ENCODE measurements around the gene MFSD2A. TPM values are rescaled to one million over a fixed set of nuclear protein-coding genes. Genes with fewer than 3 reads are reported as not detected.
A peak's percentile ranks its signal among the peaks of the same experiment; 100 is the strongest.

Gene MFSD2A
- total RNA-seq, 4 donors from 2014 or later = 6.6 to 239 (median 132) TPM

DNA sequence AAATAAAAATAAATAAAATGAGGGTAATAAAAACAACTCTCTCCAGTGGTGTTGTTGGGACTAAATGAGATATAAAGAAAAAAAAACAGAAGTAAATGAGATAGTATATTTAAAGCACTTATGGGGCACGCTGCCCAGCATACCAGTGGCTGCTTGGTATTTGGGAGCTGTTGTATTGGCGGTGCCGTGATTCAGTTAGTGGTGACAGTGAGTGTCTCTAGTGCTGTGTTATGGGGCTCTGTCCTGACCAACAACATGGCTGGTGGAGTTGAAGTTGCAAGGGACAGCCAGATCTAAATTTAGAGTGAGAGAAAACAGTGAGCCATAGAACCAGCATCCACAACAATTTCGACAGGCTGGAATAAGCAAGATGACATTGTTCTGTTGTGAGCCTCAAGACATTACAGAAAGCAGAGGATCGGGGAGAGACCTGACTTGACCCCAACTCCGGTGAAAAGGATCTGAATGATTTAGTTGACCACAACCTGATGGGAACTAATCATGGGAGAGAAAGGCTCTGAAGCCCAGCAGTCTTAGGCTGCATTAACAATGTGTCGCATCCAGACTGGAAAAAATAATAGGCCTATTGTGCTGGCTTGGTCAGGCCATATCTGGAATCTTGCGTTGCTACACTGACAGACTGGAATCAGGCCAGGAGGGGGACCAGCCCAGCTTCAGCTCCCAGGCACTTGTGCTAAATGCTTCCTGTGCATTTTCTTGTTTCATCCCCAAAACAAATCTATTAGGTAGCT, 2.4 kb upstream of the MFSD2A start:
- Histone ChIP-seq H3K27ac (no peak overlapping the region), H3K36me3 (no peaks in the 10 kb centered on the region), H3K9me3 (no peaks in the 10 kb centered on the region), H3K27me3 (no peaks in the 10 kb centered on the region), H3K4me1 (peaks cover 0 to 20% (median 7%) of the 10 kb centered on the region in 4 donors), H3K4me3 (no peak overlapping the region)
- DNase-seq = no peak
- TF ChIP-seq, protein P1, sequence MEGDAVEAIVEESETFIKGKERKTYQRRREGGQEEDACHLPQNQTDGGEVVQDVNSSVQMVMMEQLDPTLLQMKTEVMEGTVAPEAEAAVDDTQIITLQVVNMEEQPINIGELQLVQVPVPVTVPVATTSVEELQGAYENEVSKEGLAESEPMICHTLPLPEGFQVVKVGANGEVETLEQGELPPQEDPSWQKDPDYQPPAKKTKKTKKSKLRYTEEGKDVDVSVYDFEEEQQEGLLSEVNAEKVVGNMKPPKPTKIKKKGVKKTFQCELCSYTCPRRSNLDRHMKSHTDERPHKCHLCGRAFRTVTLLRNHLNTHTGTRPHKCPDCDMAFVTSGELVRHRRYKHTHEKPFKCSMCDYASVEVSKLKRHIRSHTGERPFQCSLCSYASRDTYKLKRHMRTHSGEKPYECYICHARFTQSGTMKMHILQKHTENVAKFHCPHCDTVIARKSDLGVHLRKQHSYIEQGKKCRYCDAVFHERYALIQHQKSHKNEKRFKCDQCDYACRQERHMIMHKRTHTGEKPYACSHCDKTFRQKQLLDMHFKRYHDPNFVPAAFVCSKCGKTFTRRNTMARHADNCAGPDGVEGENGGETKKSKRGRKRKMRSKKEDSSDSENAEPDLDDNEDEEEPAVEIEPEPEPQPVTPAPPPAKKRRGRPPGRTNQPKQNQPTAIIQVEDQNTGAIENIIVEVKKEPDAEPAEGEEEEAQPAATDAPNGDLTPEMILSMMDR (IDR thresholded peaks at IDR 0.05) = no peak
- TF ChIP-seq POLR2A (IDR thresholded peaks at IDR 0.05) = no peak

DNA sequence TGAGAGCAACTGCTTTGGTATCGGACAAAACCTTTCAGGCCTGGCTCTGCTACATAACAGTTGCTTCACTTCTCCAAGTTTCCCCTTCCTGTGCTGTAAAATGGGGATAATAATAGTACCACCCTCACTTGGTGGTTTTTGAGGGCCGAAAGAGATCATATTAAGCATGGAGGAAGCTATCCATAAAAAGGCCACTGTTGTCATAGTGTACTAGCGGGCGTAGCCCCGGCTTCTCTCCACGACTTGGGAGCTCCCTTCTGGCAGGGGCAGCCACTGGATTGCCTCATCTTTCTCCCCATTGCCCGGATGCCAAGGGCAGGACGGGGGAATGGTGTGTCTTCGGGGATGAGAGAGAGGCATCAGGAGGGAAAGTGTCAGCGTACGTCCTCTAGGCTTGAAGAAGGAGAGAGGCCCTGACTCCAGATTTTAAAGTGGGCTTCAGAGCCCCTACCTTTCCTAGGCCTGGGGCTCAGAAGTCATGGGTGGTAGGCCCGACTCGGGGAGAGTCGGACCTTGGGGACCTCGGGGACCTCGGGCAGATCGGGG, 548 bp upstream of the MFSD2A start:
- Histone ChIP-seq H3K27ac (peak overlapping the region in 3 of 4 donors; percentile 24 to 89 (median 70)), H3K27me3 (no peaks in the 10 kb centered on the region), H3K36me3 (no peaks in the 10 kb centered on the region), H3K4me3 (peak overlapping the region; percentile 54 to 70 (median 67)), H3K9me3 (no peaks in the 10 kb centered on the region), H3K4me1 (peaks cover 0 to 21% (median 7%) of the 10 kb centered on the region in 4 donors)
- no peak for DNase-seq
- no peak for TF ChIP-seq POLR2A (IDR thresholded peaks at IDR 0.05)
- TF ChIP-seq, protein P1 (IDR thresholded peaks at IDR 0.05) = no peak

DNA sequence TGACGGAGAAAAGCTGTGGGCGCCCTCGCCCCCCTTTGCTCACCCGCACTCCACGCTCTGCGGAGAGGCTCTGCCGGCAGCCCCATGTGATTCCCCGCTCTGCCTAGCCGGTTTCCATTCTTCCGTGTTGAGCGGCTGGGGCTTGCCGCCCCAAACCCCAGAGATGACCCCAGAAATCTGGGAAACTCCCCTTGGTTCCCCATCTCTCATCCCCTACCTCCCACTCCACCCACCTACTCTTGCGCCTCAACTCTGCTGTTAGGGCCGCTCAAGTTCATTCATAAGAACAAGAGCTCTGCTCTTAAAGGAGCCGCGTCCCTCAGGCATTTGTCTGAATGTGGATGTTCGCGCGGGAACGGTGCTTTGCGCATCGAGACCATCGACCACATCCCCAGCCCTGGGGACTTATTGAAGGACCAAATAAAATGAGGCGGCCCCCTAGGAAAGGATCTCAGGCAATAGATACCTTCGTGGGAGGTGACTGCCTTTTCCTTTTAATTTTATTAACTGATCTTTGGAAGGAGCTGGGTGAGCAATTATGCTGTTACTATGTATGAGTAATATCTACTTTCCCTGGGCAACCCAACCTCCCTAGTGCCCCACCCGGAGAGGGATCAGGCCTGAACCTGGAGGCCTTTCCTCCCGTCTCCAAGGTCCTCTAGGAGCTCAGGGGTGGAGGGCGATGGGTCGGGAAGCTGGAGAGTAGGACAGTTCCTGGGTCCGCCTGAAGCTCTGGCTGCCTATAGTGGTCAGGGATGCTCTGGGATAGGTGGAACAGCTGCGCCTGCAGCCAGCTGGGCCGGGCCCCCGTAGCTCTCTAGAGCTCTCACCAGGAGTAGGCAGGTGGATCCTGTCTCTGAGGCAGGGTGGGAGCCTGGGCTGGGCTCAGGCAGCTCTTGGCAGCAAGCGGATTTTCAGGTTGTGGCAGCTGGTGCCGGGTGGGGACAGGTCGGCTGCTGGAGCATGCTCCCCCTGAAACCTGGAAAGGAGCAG, 898 bp downstream of the MFSD2A start:
- H3K27me3 ChIP-seq = no peaks in the 10 kb centered on the region
- H3K4me1 ChIP-seq = peaks cover 5 to 33% (median 11%) of the 10 kb centered on the region in 4 donors
- H3K36me3 ChIP-seq = no peaks in the 10 kb centered on the region
- H3K4me3 ChIP-seq = peak overlapping the region; percentile 54 to 70 (median 67)
- no peaks in the 10 kb centered on the region for H3K9me3 ChIP-seq
- DNase-seq = peak; percentile 35 to 83 (median 75)
- TF ChIP-seq, protein P1 (IDR thresholded peaks at IDR 0.05) = no peak
- peak; percentile 74 to 84 for TF ChIP-seq POLR2A (IDR thresholded peaks at IDR 0.05)
- H3K27ac ChIP-seq = peak overlapping the region; percentile 70 to 89 (median 80)

DNA sequence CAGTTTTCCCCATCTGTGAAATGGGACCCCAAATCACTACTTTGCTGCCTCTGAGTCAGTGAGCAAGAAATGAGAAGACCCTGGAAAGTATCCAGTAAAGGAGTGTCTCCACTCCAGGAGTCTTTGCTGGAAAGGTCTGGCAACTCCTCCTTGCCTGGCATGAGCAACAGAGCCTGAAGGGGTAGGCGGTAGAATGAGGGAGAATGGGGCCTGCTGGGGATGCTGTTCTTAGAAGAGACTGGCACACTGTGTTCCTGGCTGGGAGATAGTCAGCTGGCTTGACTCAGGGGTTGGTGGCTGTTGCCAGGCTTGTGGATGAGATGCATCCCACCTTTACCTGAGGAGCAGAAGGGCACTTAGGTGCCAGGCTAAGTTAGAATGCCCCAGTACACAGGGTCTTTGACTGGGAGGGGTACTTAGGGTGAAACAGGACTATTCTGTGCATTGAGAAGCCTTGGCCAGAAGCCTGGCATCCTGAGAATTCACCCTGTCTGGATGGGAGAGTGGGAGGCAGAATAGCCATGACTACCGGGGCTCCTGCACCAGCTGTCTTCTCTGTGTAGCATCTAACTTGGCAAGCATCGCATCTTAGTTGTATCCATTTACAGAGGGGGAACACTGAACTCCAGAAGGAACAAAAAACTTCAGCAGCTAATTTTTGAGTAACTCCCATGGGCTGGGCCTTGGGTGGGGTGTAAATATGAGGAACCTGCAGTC, 2.5 kb downstream of the MFSD2A start:
- no peaks in the 10 kb centered on the region for H3K27me3 ChIP-seq
- H3K36me3 ChIP-seq = peaks cover 0 to 5% (median 0%) of the 10 kb centered on the region in 3 donors
- DNase-seq = no peak
- H3K9me3 ChIP-seq = no peaks in the 10 kb centered on the region
- peak overlapping the region in 2 of 4 donors; percentile 41 to 61 for H3K27ac ChIP-seq
- peak overlapping the region in 2 of 4 donors; percentile 67 to 70 for H3K4me3 ChIP-seq
- peaks cover 5 to 35% (median 12%) of the 10 kb centered on the region in 4 donors for H3K4me1 ChIP-seq
- TF ChIP-seq, protein P1 (IDR thresholded peaks at IDR 0.05) = no peak
- TF ChIP-seq POLR2A (IDR thresholded peaks at IDR 0.05) = no peak

All from Peyer's patch (tissue), 4 donors.